Esophagus squamous epithelium (tissue), 5 donors: Measurements from ENCODE around the gene ZNF622. TPM values are rescaled to one million over a fixed set of nuclear protein-coding genes. Genes with fewer than 3 reads are reported as not detected.

Source experiments
- DNase-seq: peaks from one replicate; lab custom pipeline; 2025; lab: John Stamatoyannopoulos, UW
- H3K27ac ChIP-seq, 4 donors: fragments of 200-600 bp; sonication (generic); one replicate each; pipeline ENCODE4 v1.5.1; 2016 to 2019; ENCODE audit warnings: mild to moderate bottlenecking in 1 of 4
- H3K27me3 ChIP-seq, 4 donors: fragments of 200-600 bp; sonication (generic); 1 replicate in 3 of 4; 2 replicates in 1 of 4; pipeline versions ENCODE4 v1.5.1 to v1.6.0; 2017 to 2021; ENCODE audit warnings: antibody characterized with exemption in 1 of 4
- H3K36me3 ChIP-seq, 3 donors: fragments of 200-600 bp; sonication (generic); one replicate each; pipeline ENCODE4 v1.5.1; 2016 to 2019
- H3K4me1 ChIP-seq, 3 donors: fragments of 200-600 bp; sonication (generic); one replicate each; pipeline ENCODE4 v1.5.1; 2017 to 2019
- H3K4me3 ChIP-seq, 4 donors: fragments of 200-600 bp; sonication (generic); 1 replicate in 3 of 4; 2 replicates in 1 of 4; pipeline ENCODE4 v1.5.1; 2016 to 2019; ENCODE audit warnings: mild to moderate bottlenecking in 2 of 4, moderate library complexity in 1 of 4
- H3K9me3 ChIP-seq, 3 donors: fragments of 200-600 bp; sonication (generic); one replicate each; pipeline ENCODE4 v1.5.1; 2016 to 2019
- POLR2A ChIP-seq, 4 donors: fragments of 450-650 bp; IDR thresholded peaks; one replicate each; pipeline ENCODE4 v1.6.1; 2017; ENCODE audit warnings: antibody characterized with exemption in 4 of 4, mild to moderate bottlenecking in 4 of 4, moderate library complexity in 3 of 4
- WGBS, 2 donors: methylation state at CpG; one replicate each; pipeline ENCODE4 v1.1.5; 2018; 5-methylcytosine and 5-hydroxymethylcytosine counted together
- intact Hi-C: fragments of 100-400 bp; cut with DNase I; formaldehyde crosslinking; loops from one replicate; pipeline ENCODE4 v1.15.0; 2022
- total RNA-seq, 4 donors: library from RNA; depleted of rRNA; stranded (reverse); fragments of >200 nt; gene quantifications; one replicate each; pipeline ENCODE4 v1.1.0, GENCODE V29; 2016
- TF ChIP-seq, protein P1 (sequence below), 6 experiments: fragments of 450-650 bp in 4 of 6; fragments of 200-600 bp in 2 of 6; sonication (generic) in 2 of 6; IDR thresholded peaks; one replicate each; pipeline ENCODE4 v1.5.1; 2016 to 2019; ENCODE audit warnings: antibody characterized with exemption in 6 of 6, mild to moderate bottlenecking in 4 of 6, moderate library complexity in 4 of 6
- donor health status: DM: yes; HTN: yes; CAD: no.

ZNF622 gene
- total RNA-seq, 4 donors from 2014 or later = 19.5 to 35.2 (median 24.8) TPM

DNA sequence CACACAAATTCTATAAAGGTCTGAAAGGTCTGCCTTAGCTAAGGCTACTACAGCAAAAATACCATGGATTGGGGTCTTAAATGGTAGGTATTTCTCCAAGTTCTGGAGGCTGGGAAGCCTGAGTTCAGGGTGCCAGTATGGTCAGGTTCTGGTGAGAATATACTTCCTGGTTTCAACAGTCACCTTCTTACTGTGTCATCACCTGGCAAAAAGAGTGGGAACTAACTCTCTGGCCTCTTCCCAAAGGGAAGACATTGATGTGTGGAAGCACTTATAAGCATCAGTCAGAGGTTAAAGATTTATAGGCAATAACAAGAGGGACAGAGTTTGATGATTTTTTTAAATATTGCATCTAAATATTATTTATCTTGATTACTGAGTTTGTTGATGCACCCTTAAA, 53.0 kb downstream of the ZNF622 start:
- Histone ChIP-seq H3K4me1 (no peaks in the 10 kb centered on the region), H3K9me3 (no peaks in the 10 kb centered on the region), H3K27me3 (no peaks in the 10 kb centered on the region), H3K4me3 (no peak overlapping the region), H3K27ac (no peak overlapping the region), H3K36me3 (no peaks in the 10 kb centered on the region)
- TF ChIP-seq POLR2A (IDR thresholded peaks at IDR 0.05) = no peak
- TF ChIP-seq, protein P1, sequence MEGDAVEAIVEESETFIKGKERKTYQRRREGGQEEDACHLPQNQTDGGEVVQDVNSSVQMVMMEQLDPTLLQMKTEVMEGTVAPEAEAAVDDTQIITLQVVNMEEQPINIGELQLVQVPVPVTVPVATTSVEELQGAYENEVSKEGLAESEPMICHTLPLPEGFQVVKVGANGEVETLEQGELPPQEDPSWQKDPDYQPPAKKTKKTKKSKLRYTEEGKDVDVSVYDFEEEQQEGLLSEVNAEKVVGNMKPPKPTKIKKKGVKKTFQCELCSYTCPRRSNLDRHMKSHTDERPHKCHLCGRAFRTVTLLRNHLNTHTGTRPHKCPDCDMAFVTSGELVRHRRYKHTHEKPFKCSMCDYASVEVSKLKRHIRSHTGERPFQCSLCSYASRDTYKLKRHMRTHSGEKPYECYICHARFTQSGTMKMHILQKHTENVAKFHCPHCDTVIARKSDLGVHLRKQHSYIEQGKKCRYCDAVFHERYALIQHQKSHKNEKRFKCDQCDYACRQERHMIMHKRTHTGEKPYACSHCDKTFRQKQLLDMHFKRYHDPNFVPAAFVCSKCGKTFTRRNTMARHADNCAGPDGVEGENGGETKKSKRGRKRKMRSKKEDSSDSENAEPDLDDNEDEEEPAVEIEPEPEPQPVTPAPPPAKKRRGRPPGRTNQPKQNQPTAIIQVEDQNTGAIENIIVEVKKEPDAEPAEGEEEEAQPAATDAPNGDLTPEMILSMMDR (IDR thresholded peaks at IDR 0.05) = no peak
- intact Hi-C loops = no loop called here
- DNase-seq = no peak

DNA sequence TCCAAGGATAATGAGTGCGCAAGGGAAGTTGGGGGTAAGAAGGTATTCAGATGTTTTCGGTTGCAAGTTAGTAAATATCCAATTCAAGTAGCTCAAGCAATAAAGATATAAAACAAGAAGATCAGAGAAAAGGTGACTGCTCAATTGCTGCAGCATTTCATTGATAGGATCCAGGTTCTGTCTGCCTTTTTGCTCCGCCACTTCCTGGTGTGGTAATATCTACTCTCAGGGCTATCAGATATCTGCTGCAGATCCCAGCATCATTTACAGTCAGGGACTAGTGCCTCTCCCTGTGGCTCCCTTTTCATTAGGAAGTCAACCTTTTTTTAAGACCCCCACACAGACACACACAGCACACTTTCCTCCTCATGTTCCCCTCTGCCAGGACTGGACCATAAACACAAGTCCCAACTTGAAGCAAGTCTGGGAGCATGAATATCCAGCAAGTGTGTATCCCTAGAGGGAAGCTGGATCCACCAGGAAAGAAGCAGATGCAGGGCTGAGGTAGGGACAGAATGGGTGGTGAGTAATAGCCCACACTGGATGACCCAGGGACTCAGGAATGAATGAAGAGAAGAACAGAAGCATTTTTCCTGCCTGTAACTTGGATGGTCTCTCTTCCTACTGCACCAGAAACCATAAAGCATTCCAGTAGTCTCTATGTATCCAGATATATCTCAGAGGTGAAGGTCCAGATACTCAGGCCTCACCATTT, 53.7 kb downstream of the ZNF622 start:
- Histone ChIP-seq H3K4me3 (no peak overlapping the region), H3K9me3 (no peaks in the 10 kb centered on the region), H3K36me3 (no peaks in the 10 kb centered on the region), H3K27ac (no peak overlapping the region), H3K4me1 (no peaks in the 10 kb centered on the region), H3K27me3 (no peaks in the 10 kb centered on the region)
- intact Hi-C loops = no loop called here
- no peak for DNase-seq
- 79 to 90% methylated on average over 3 of the region's 3 CpGs for WGBS, 2 donors
- no peak for TF ChIP-seq POLR2A (IDR thresholded peaks at IDR 0.05)
- TF ChIP-seq, protein P1 (IDR thresholded peaks at IDR 0.05) = no peak

DNA sequence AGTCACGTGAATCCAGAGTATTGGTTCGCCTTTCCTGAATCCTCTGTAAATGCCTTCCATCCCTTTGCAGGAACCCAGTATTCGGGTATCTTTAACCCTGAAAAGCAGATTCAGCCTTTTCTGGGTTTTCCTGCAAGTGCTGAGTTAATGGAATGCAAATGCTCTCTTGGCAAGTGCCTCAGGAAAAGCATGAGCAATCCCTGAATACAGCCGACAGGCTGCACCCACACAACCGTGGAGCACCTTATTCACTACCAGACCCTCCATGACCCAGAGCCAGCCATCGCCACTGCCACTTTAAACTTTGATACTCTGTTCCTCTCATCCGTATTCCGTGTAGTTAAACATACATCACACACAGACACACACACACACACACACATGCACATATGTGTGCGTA, 54.4 kb downstream of the ZNF622 start:
- TF ChIP-seq, protein P1 (IDR thresholded peaks at IDR 0.05) = no peak
- TF ChIP-seq POLR2A (IDR thresholded peaks at IDR 0.05) = no peak
- Histone ChIP-seq H3K4me3 (no peak overlapping the region), H3K4me1 (no peaks in the 10 kb centered on the region), H3K27ac (no peak overlapping the region), H3K9me3 (no peaks in the 10 kb centered on the region), H3K36me3 (no peaks in the 10 kb centered on the region), H3K27me3 (no peaks in the 10 kb centered on the region)
- WGBS, 2 donors = 72 to 75% methylated on average over 9 of the region's 9 CpGs
- intact Hi-C loops = no loop called here
- DNase-seq = no peak

DNA sequence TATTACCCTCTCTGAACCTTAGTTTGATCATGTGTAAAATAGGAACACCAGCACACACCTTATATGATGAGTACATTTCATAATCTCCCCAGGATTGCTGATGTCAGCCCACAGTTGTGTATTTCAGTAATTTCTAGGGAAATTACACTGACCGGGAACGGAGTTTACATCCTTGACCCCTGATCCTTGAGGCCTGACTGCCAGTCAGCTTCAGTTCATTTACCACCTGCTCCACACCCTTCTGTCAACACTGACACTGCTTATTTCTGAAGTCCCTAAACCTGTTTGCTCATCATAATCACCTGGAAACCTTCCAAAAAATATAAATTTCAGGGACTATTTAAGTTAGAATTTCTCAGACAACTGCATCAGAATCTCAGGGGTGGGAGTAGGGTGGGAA, 55.3 kb downstream of the ZNF622 start:
- Histone ChIP-seq H3K4me1 (no peaks in the 10 kb centered on the region), H3K36me3 (no peaks in the 10 kb centered on the region), H3K4me3 (no peak overlapping the region), H3K27ac (no peak overlapping the region), H3K27me3 (no peaks in the 10 kb centered on the region), H3K9me3 (no peaks in the 10 kb centered on the region)
- no peak for DNase-seq
- WGBS, 2 donors = 35 to 53% methylated on average over 2 of the region's 2 CpGs
- TF ChIP-seq, protein P1 (IDR thresholded peaks at IDR 0.05) = no peak
- TF ChIP-seq POLR2A (IDR thresholded peaks at IDR 0.05) = no peak
- intact Hi-C loops = no loop called here

DNA sequence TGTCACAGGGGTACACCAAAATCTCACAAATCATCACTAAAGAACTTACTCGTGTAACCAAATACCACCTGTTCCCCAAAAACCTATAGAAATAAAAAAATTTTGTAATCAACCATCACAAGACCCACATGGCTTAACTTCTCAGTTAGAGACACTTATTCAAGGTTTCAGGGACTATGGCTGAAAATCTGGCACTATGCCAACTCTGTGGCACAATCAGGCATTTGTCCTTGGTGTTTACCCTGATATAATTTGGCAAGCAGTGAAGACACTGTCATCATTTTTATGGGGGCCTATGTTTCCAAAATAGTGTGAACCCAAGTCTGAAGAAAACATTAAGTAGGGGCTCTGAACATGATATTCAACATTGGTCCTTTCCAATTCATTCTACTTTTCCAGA, 59.0 kb downstream of the ZNF622 start:
- intact Hi-C loops = no loop called here
- no peak for DNase-seq
- TF ChIP-seq POLR2A (IDR thresholded peaks at IDR 0.05) = no peak
- TF ChIP-seq, protein P1 (IDR thresholded peaks at IDR 0.05) = no peak
- H3K27me3 ChIP-seq = no peaks in the 10 kb centered on the region
- no peak overlapping the region for H3K4me3 ChIP-seq
- WGBS, 2 donors = 71 to 93% methylated on average over 1 of the region's 1 CpG
- no peaks in the 10 kb centered on the region for H3K9me3 ChIP-seq
- H3K4me1 ChIP-seq = no peaks in the 10 kb centered on the region
- no peaks in the 10 kb centered on the region for H3K36me3 ChIP-seq
- no peak overlapping the region for H3K27ac ChIP-seq
